ENCODE measurements around the gene PHC3.

PHC3 gene

DNA sequence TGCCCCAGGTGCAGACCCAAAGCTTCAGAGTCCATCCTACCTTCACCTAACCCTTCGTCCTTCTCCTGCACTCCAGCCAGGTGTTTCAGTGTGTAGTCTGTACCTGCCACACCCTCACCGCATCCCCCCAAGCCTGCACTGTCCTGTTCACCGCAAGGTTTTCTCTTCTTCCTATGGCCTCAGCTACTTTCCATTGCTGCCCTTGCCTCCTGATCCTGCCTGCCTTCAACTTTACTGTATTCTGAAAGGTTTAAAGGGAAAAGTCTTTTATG is 134.5 kb downstream of the PHC3 start:
- H3K36me3 ChIP-seq (ENCODE audit: low read length): no peaks in the 10 kb centered on the region
- H3K4me3 ChIP-seq (ENCODE audit: insufficient read depth, low read length, poor library complexity, severe bottlenecking): no peak overlapping the region
- H3K79me2 ChIP-seq (ENCODE audit: insufficient read depth, low read length): no peaks in the 10 kb centered on the region
- no peaks in the 10 kb centered on the region for H4K20me1 ChIP-seq (ENCODE audit: low read depth, low read length)
- no peak overlapping the region for H3K27ac ChIP-seq (ENCODE audit: low read depth, low read length)
- H3K27me3 ChIP-seq (ENCODE audit: low read length): no peaks in the 10 kb centered on the region
- no peak overlapping the region for H3K9ac ChIP-seq (ENCODE audit: low read length)
- no peaks in the 10 kb centered on the region for H3F3A ChIP-seq (ENCODE audit: insufficient read depth)
- no peaks in the 10 kb centered on the region for H3K9me3 ChIP-seq (ENCODE audit: insufficient read depth, low read length)
- no peak overlapping the region for H2AFZ ChIP-seq (ENCODE audit: low read depth, low read length, severe bottlenecking)
- H3K4me2 ChIP-seq (ENCODE audit: low read depth, low read length, poor library complexity, severe bottlenecking): no peak overlapping the region
- H3K9me2 ChIP-seq (replicated peaks; ENCODE audit: insufficient read depth, low read length): no peaks in the 10 kb centered on the region
- TF ChIP-seq, protein P1, sequence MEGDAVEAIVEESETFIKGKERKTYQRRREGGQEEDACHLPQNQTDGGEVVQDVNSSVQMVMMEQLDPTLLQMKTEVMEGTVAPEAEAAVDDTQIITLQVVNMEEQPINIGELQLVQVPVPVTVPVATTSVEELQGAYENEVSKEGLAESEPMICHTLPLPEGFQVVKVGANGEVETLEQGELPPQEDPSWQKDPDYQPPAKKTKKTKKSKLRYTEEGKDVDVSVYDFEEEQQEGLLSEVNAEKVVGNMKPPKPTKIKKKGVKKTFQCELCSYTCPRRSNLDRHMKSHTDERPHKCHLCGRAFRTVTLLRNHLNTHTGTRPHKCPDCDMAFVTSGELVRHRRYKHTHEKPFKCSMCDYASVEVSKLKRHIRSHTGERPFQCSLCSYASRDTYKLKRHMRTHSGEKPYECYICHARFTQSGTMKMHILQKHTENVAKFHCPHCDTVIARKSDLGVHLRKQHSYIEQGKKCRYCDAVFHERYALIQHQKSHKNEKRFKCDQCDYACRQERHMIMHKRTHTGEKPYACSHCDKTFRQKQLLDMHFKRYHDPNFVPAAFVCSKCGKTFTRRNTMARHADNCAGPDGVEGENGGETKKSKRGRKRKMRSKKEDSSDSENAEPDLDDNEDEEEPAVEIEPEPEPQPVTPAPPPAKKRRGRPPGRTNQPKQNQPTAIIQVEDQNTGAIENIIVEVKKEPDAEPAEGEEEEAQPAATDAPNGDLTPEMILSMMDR (IDR thresholded peaks at IDR 0.05; ENCODE audit: insufficient read depth, low read length, poor library complexity, severe bottlenecking): no peak

DNA sequence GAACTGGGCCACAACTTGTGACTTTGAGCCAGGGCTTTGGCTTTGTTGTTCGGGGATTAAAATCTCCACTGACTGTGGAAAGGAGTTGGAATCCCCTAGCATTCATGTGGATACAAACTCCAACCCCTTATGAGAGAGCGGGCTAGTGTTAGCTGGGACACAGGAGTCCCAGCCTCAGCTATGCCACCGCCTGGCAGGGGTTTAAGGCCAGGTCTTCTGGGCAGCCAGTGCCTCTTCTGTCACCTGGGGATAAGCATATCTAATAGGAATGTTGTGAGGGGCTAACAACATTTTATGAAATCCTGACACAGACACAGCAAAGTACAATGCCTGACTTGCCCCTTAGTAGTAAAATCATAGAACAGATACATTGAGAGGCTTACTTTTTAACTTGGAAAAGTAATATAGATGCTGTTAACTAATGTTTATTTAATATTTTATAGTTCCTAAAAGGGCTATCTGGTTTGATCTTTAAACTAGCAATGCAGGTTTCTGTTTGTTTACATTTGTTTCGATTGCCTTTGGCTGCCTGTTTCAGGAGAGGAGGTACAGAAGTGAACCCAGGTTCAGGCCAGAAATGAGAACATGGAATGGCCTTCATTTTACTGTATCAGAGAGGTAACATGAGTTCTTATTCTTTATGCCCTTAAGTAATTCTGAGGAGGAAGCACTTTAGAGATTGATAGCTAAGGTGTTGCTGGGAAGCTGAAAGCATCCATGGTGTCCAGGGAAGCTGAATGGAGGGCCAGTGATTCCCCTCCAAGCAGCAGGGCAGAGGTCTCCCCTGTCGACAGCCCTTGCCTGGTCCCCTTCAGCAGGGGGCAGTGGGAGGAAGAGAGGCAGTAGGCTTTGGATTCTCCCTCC is 135.0 kb downstream of the PHC3 start:
- H2AFZ ChIP-seq (ENCODE audit: low read depth, low read length, severe bottlenecking): no peak overlapping the region
- no peak overlapping the region for H3K4me2 ChIP-seq (ENCODE audit: low read depth, low read length, poor library complexity, severe bottlenecking)
- H3K79me2 ChIP-seq (ENCODE audit: insufficient read depth, low read length): no peaks in the 10 kb centered on the region
- no peaks in the 10 kb centered on the region for H4K20me1 ChIP-seq (ENCODE audit: low read depth, low read length)
- no peaks in the 10 kb centered on the region for H3K36me3 ChIP-seq (ENCODE audit: low read length)
- no peaks in the 10 kb centered on the region for H3F3A ChIP-seq (ENCODE audit: insufficient read depth)
- no peak overlapping the region for H3K9ac ChIP-seq (ENCODE audit: low read length)
- H3K27me3 ChIP-seq (ENCODE audit: low read length): no peaks in the 10 kb centered on the region
- H3K27ac ChIP-seq (ENCODE audit: low read depth, low read length): no peak overlapping the region
- H3K4me3 ChIP-seq (ENCODE audit: insufficient read depth, low read length, poor library complexity, severe bottlenecking): no peak overlapping the region
- TF ChIP-seq EZH2phosphoT487 (conservative IDR thresholded peaks at IDR 0.05; ENCODE audit: low read length): no peak
- TF ChIP-seq, protein P1 (IDR thresholded peaks at IDR 0.05; ENCODE audit: insufficient read depth, low read length, poor library complexity, severe bottlenecking): no peak
- H3K9me2 ChIP-seq (replicated peaks; ENCODE audit: insufficient read depth, low read length): no peaks in the 10 kb centered on the region
- no peaks in the 10 kb centered on the region for H3K9me3 ChIP-seq (ENCODE audit: insufficient read depth, low read length)

DNA sequence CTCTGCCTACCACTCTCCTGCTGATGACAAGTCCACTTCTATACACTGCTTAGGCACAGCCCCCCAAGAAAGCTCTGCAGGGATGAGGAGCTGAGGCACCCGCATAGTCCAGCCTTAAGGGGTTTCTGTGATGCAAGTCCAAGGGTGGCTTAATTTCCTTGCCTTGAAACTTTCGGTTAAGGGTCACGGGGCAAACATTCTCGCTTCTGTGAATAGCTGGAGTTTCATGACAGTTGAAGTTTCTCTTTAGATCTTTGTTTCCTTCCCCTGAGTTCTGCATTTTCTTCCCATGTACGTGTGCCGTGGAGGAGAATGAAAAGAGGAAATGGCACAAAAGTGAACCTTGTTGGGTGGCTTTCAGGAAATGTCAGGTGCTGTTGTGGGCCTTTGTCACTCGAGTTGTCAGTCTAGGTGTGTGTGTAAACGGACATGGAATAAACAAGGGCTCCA is 136.7 kb downstream of the PHC3 start:
- no peaks in the 10 kb centered on the region for H3K36me3 ChIP-seq (ENCODE audit: low read length)
- H3K27me3 ChIP-seq (ENCODE audit: low read length): no peaks in the 10 kb centered on the region
- H3K9ac ChIP-seq (ENCODE audit: low read length): no peak overlapping the region
- H3K4me3 ChIP-seq (ENCODE audit: insufficient read depth, low read length, poor library complexity, severe bottlenecking): no peak overlapping the region
- no peak for TF ChIP-seq EZH2phosphoT487 (conservative IDR thresholded peaks at IDR 0.05; ENCODE audit: low read length)
- TF ChIP-seq, protein P1 (IDR thresholded peaks at IDR 0.05; ENCODE audit: insufficient read depth, low read length, poor library complexity, severe bottlenecking): no peak
- no peaks in the 10 kb centered on the region for H4K20me1 ChIP-seq (ENCODE audit: low read depth, low read length)
- H3K4me2 ChIP-seq (ENCODE audit: low read depth, low read length, poor library complexity, severe bottlenecking): peak overlapping the region; percentile 24
- 0 out of 2 replicates have a peak, but pooled peaks cover under 1% of the 10 kb centered on the region for H3F3A ChIP-seq (ENCODE audit: insufficient read depth)
- H3K79me2 ChIP-seq (ENCODE audit: insufficient read depth, low read length): no peaks in the 10 kb centered on the region
- H2AFZ ChIP-seq (ENCODE audit: low read depth, low read length, severe bottlenecking): peak overlapping the region; percentile 4
- H3K9me3 ChIP-seq (ENCODE audit: insufficient read depth, low read length): no peaks in the 10 kb centered on the region
- peak overlapping the region; percentile 17; the same call in 1 of the 2 replicates for H3K27ac ChIP-seq (ENCODE audit: low read depth, low read length)
- no peaks in the 10 kb centered on the region for H3K9me2 ChIP-seq (replicated peaks; ENCODE audit: insufficient read depth, low read length)
